C4-2B (cell line): ENCODE results near the gene ELAC2.

Experiments
- CTCF ChIP-seq: fragments of 450-650 bp; conservative IDR thresholded peaks from 2 replicates; pipeline ENCODE4 v1.5.1; 2017; ENCODE audit warnings: mild to moderate bottlenecking
- ZFX ChIP-seq: fragments of 450-650 bp; IDR thresholded peaks from 2 replicates; pipeline ENCODE4 v1.6.1; 2017

- TF ChIP-seq CTCF (no peak), ZFX (no peak)
These were observed 21.5 kb downstream of the ELAC2 start for GRCh38 chr17:12996357-12996756.
